GM12892 (cell line): ENCODE data around the gene PDZD7.

ENCODE experiments used
- DNase-seq: peaks from one replicate; pipeline ENCODE4 v3.0.0; 2011; ENCODE audit not compliant: insufficient read length
- FAIRE-seq: peaks from 2 replicates; lab custom pipeline; 2011; peaks lifted over from hg19 to GRCh38; lab: Jason Lieb, UNC
- POLR2A ChIP-seq: IDR thresholded peaks from 2 replicates; pipeline ENCODE4 v1.6.1; 2011; ENCODE audit warnings: low read depth, low read length, control low read depth
- POLR2AphosphoS5 ChIP-seq: IDR thresholded peaks from 2 replicates; pipeline ENCODE4 v1.6.1; 2011; ENCODE audit warnings: low read depth, low read length, control low read depth
- TAF1 ChIP-seq: IDR thresholded peaks from 2 replicates; pipeline ENCODE4 v1.6.1; 2011; ENCODE audit warnings: low read depth, mild to moderate bottlenecking, control low read depth, low read length, borderline replicate concordance

PDZD7 gene

GRCh38 chr10:101060036-101060950 is 29.4 kb upstream of the PDZD7 start:
- FAIRE-seq, result peak; percentile 77
- DNase-seq, result no peak
- TF ChIP-seq POLR2AphosphoS5 (no peak), TAF1 (0 out of 2 replicates have a peak, but pooled peaks have one; percentile 17), POLR2A (peak; percentile 62; the same call in 1 of the 2 replicates)

DNA sequence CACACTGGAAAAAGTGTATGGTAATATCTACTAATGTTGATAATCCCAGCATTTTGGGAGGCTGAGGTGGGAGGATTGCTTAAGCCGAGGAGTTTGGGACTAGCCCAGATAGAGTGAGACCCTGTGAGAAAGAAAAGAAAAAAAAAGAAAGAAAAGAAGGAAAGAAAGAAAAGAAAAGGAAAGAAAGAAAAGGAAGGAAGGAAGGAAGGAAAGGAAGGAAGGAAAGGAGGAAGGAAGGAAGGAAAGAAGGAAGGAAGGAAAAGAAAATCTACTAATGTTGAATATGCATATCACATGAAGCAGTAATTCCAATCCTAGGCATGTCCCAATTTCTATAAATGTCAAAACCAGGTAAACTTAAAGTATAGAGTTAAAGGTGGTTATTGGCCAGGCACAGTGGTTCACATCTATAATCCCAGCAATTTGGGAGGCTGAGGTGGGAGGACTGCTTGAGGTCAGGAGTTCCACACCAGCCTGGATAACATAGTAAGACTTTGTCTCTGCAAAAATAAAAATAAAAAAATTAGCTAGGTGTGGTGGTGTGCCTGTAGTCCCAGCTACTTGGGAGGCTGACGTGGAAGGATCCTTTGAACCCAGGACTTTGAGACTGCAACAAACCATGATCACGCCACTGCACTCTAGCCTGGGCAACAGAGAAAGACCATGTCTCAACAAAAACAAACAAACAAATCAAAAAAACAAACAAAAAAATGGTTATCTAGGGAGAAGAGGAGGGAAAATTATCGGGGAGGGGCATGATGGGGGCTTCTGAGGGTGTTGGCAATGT is 25.6 kb upstream of the PDZD7 start:
- TF ChIP-seq POLR2A, result no peak
- TF ChIP-seq TAF1, result no peak
- DNase-seq (no peak), FAIRE-seq (no peak)

DNA sequence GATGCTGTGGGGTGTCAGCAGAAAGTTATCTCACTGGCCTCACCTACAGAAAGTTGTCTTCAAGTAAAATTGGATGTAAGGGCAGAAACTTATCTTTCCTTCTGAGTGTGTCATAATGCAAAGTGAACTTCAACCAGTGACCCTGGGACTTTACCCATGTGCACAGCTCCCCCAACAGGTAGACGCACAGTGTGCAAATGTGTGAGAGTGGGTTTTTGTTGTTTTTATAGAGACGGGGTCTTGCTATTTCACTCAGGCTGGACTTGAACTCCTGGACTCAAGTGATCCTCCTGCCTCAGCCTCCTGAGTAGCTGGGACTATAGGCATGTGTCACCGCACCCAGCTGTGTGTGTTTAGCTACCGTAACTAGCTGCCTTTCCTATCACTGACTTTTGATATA is 24.5 kb upstream of the PDZD7 start:
- DNase-seq (no peak), FAIRE-seq (no peak)
- TF ChIP-seq POLR2AphosphoS5 (no peak), POLR2A (no peak), TAF1 (no peak)

DNA sequence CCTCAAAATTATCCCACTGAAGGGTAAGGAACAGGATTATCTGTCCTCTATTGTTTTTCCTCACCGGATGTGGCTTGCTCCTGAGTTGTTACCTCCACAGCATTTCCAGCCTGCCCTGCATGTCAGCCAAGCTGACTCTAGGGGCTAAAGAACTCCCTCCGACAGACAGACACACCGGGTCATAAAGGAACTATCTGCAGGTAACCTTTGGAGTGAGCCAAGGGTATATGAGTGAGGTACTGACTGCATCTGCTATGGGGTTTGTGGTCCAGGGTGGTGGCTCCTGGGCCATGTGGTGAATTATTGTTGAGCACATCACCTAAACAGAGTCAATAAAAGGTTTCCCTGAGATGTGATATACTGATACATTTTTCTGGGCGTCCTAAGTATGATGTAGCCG is 23.9 kb upstream of the PDZD7 start:
- DNase-seq (no peak), FAIRE-seq (no peak)
- TF ChIP-seq POLR2A (no peak), TAF1 (no peak), POLR2AphosphoS5 (no peak)

DNA sequence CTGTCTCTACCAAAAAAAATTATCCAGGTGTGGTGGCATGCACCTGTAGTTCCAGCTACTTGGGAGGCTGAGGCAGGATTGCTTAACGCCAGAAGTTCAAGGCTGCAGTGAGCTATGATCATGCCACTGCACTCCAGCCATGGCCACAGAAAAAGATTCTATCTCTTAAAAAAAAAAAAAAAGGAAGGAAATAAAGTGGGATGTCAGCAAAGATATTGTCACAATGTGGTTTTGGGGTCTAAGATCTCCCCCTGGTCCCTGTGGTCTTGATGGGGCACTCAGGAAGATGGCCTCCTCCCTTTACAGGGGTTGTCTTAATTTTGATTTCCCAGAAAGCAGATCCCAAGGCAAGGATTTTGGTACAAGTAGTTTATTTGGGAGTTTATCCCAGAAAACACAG is 23.4 kb upstream of the PDZD7 start:
- TF ChIP-seq TAF1 (no peak), POLR2A (no peak), POLR2AphosphoS5 (no peak)
- no peak for DNase-seq
- FAIRE-seq, result no peak

DNA sequence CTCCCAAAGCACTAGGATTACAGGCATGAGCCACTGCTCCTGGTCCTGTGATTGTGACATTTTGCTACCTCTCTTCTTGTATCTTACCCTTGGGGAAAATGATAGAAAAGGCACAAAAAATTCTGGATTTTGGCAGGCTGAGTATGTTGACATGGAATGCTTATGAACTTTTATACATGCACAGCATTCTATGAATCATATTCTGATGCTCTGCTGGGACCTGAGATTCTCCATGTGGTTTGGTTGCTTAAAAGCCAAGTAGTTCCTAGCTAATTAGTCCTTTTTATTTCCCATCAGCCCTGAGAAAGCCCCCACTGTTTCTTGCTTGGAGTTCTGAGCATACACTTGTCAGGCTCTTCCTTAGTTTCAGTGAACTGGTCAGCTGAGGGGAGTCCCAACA is 22.6 kb upstream of the PDZD7 start:
- DNase-seq (no peak), FAIRE-seq (no peak)
- TF ChIP-seq TAF1, result no peak
- TF ChIP-seq POLR2A, result no peak
- no peak for TF ChIP-seq POLR2AphosphoS5

- DNase-seq (no peak), FAIRE-seq (no peak)
- no peak for TF ChIP-seq POLR2AphosphoS5
- no peak for TF ChIP-seq POLR2A
- no peak for TF ChIP-seq TAF1
Observed at GRCh38 chr10:101052285-101052684, 21.4 kb upstream of the PDZD7 start.

- TF ChIP-seq POLR2A (no peak), TAF1 (no peak), POLR2AphosphoS5 (no peak)
- FAIRE-seq (peak; percentile 78), DNase-seq (peak; percentile 81)
Observed at GRCh38 chr10:101050208-101051069, 19.5 kb upstream of the PDZD7 start.

GRCh38 chr10:101047961-101048892 is 17.3 kb upstream of the PDZD7 start:
- FAIRE-seq, result no peak
- TF ChIP-seq TAF1 (no peak), POLR2A (no peak), POLR2AphosphoS5 (no peak)
- no peak for DNase-seq

- TF ChIP-seq POLR2AphosphoS5 (no peak), TAF1 (no peak), POLR2A (no peak)
- no peak for DNase-seq
- FAIRE-seq, result no peak
Observed at GRCh38 chr10:101047268-101047667, 16.3 kb upstream of the PDZD7 start.
